GM23338 (cell line): ENCODE data around the gene HYAL1. TPM values are rescaled to one million over a fixed set of nuclear protein-coding genes. Genes with fewer than 3 reads are reported as not detected.

ENCODE experiments used
- ATAC-seq: fragments of 200-7000 bp; cut with Tn5 transposase; 3 replicates; pipeline ENCODE4 v1.9.1; 2020
- DNase-seq: peaks from one replicate; pipeline ENCODE4 v3.0.0-alpha.2; 2015; ENCODE audit warnings: low spot score
- H2AFZ ChIP-seq: fragments of 200-600 bp; sonication (generic); 2 replicates; pipeline ENCODE4 v1.8.0; 2016; ENCODE audit warnings: antibody characterized with exemption, mild to moderate bottlenecking, moderate library complexity
- H3F3A ChIP-seq: fragments of 200-600 bp; sonication (generic); replicated peaks from 2 replicates; pipeline ENCODE4 v1.8.0; 2017; ENCODE audit warnings: antibody characterized with exemption, mixed run types, low read depth
- H3K27ac ChIP-seq: fragments of 200-600 bp; sonication (generic); 2 replicates; pipeline ENCODE4 v1.6.1; 2016; ENCODE audit warnings: low read depth
- H3K27me3 ChIP-seq: fragments of 200-600 bp; sonication (generic); 2 replicates; pipeline ENCODE4 v1.8.0; 2016; ENCODE audit warnings: mild to moderate bottlenecking, mixed run types, moderate library complexity; ENCODE audit not compliant: insufficient read depth
- H3K36me3 ChIP-seq: fragments of 200-600 bp; sonication (generic); 2 replicates; pipeline ENCODE4 v1.8.0; 2016; ENCODE audit warnings: mild to moderate bottlenecking; ENCODE audit not compliant: insufficient read depth
- H3K4me1 ChIP-seq: fragments of 200-600 bp; sonication (generic); 2 replicates; pipeline ENCODE4 v1.8.0; 2016; ENCODE audit warnings: mild to moderate bottlenecking, moderate library complexity; ENCODE audit not compliant: insufficient read depth
- H3K4me2 ChIP-seq: fragments of 200-600 bp; sonication (generic); 2 replicates; pipeline ENCODE4 v1.7.1; 2017; ENCODE audit warnings: mixed run types
- H3K4me3 ChIP-seq: fragments of 200-600 bp; sonication (generic); 2 replicates; pipeline ENCODE4 v1.6.1; 2016; ENCODE audit warnings: mixed run types
- H3K79me2 ChIP-seq: fragments of 200-600 bp; sonication (generic); replicated peaks from 2 replicates; pipeline ENCODE4 v1.8.0; 2017; ENCODE audit warnings: mild to moderate bottlenecking; ENCODE audit not compliant: insufficient read depth
- H3K9me2 ChIP-seq: fragments of 200-600 bp; sonication (generic); 2 replicates; pipeline ENCODE4 v1.8.0; 2017; ENCODE audit not compliant: insufficient read depth
- H4K20me1 ChIP-seq: fragments of 200-600 bp; sonication (generic); replicated peaks from 2 replicates; pipeline ENCODE4 v1.8.0; 2017; ENCODE audit warnings: mild to moderate bottlenecking; ENCODE audit not compliant: insufficient read depth
- H3K27ac Mint-ChIP-seq: 2 replicates; pipeline ENCODE4 v1.8.0; 2020; ENCODE audit warnings: inconsistent platforms, mild to moderate bottlenecking, moderate library complexity, mixed read lengths
- H3K27me3 Mint-ChIP-seq: 3 replicates; pipeline ENCODE4 v1.8.0; 2022; ENCODE audit warnings: low read depth, mild to moderate bottlenecking, moderate library complexity, mixed read lengths, inconsistent platforms; ENCODE audit not compliant: insufficient read depth, poor library complexity
- H3K36me3 Mint-ChIP-seq: 3 replicates; pipeline ENCODE4 v1.8.0; 2021; ENCODE audit warnings: low read depth, mild to moderate bottlenecking, inconsistent platforms, moderate library complexity, mixed read lengths
- H3K4me1 Mint-ChIP-seq: 3 replicates; pipeline ENCODE4 v1.8.0; 2020; ENCODE audit warnings: mild to moderate bottlenecking, inconsistent platforms, mixed read lengths
- H3K4me3 Mint-ChIP-seq: 3 replicates; pipeline ENCODE4 v1.8.0; 2021; ENCODE audit warnings: moderate library complexity, mild to moderate bottlenecking, inconsistent platforms, mixed read lengths
- H3K9me3 Mint-ChIP-seq: 3 replicates; pipeline ENCODE4 v1.8.0; 2020; ENCODE audit warnings: moderate library complexity, mild to moderate bottlenecking, inconsistent platforms, mixed read lengths
- CREB1 ChIP-seq: fragments of 250-450 bp; sonication (Bioruptor Pico); IDR thresholded peaks from 2 replicates; pipeline ENCODE4 v1.5.0; 2020; ENCODE audit warnings: low read depth, mild to moderate bottlenecking, moderate library complexity
- CTCF ChIP-seq, 2 experiments: fragments of 200-600 bp in 1 of 2; sonication (generic) in 1 of 2; conservative IDR thresholded peaks; 2 replicates each; pipeline versions ENCODE4 v1.5.1 to v1.6.1; 2016 to 2017; ENCODE audit warnings: antibody characterized with exemption in 2 of 2, low read depth in 2 of 2, mild to moderate bottlenecking in 2 of 2, moderate library complexity in 1 of 2
- ETS1 ChIP-seq: IDR thresholded peaks from 2 replicates; pipeline ENCODE4 v1.6.1; 2016; ENCODE audit warnings: antibody characterized with exemption
- EZH2 ChIP-seq: fragments of 200-600 bp; sonication (generic); IDR thresholded peaks from one replicate; pipeline ENCODE4 v1.8.0; 2017; ENCODE audit warnings: antibody characterized with exemption, mild to moderate bottlenecking, low read depth; ENCODE audit not compliant: unreplicated experiment
- EZH2phosphoT487 ChIP-seq: fragments of 200-600 bp; sonication (generic); IDR thresholded peaks from one replicate; pipeline ENCODE4 v1.8.1; 2018; ENCODE audit warnings: antibody characterized with exemption; ENCODE audit not compliant: unreplicated experiment
- JUNB ChIP-seq: IDR thresholded peaks from one replicate; pipeline ENCODE4 v1.6.1; 2016; ENCODE audit warnings: antibody characterized with exemption; ENCODE audit not compliant: unreplicated experiment
- NANOG ChIP-seq: IDR thresholded peaks from 2 replicates; pipeline ENCODE4 v1.6.1; 2016; ENCODE audit warnings: antibody characterized with exemption, borderline replicate concordance
- POLR2AphosphoS5 ChIP-seq: IDR thresholded peaks from 2 replicates; pipeline ENCODE4 v1.6.1; 2016; ENCODE audit warnings: antibody characterized with exemption, low read depth
- REST ChIP-seq: IDR thresholded peaks from one replicate; pipeline ENCODE4 v1.6.1; 2018; ENCODE audit warnings: antibody characterized with exemption; ENCODE audit not compliant: unreplicated experiment
- STAT1 ChIP-seq: IDR thresholded peaks from one replicate; pipeline ENCODE4 v1.6.1; 2016; ENCODE audit warnings: antibody characterized with exemption; ENCODE audit not compliant: unreplicated experiment
- ZNF114 ChIP-seq: fragments of 250-450 bp; sonication (Bioruptor Pico); IDR thresholded peaks from 2 replicates; pipeline ENCODE4 v1.5.0; 2020; ENCODE audit warnings: mild to moderate bottlenecking, moderate library complexity
- ZNF331 ChIP-seq: fragments of 250-450 bp; sonication (Bioruptor Pico); IDR thresholded peaks from 2 replicates; pipeline ENCODE4 v1.5.0; 2020; ENCODE audit warnings: low read depth, mild to moderate bottlenecking, moderate library complexity
- ZNF462 ChIP-seq: fragments of 250-450 bp; sonication (Bioruptor Pico); IDR thresholded peaks from 2 replicates; pipeline ENCODE4 v1.5.0; 2020; ENCODE audit warnings: mild to moderate bottlenecking, moderate library complexity
- polyA plus RNA-seq: library from polyadenylated mRNA; unstranded; fragments of >200 nt; fragmentation: Nextera tagmentation; extraction: Ambion mirVana; gene quantifications from 2 replicates; pipeline ENCODE4 v1.2.1, GENCODE V29; 2016
- total RNA-seq: library from RNA; depleted of rRNA; stranded (reverse); fragments of >200 nt; shearing (Covaris generic); gene quantifications from 2 replicates; pipeline ENCODE4 v1.2.3, GENCODE V29; 2014

Gene HYAL1
- total and polyA plus RNA-seq, 2 experiments from 2014 or later, result 2.1 to 5.0 TPM

- Histone ChIP-seq H2AFZ (no peak overlapping the region), H3K4me2 (no peak overlapping the region), H3K27ac (no peak overlapping the region), H3F3A (peaks cover 9% of the 10 kb centered on the region), H3K79me2 (no peaks in the 10 kb centered on the region), H3K4me3 (no peak overlapping the region), H3K4me1 (peaks cover 16% of the 10 kb centered on the region), H3K9me2 (no peaks in the 10 kb centered on the region), H3K27me3 (no peaks in the 10 kb centered on the region), H4K20me1 (no peaks in the 10 kb centered on the region), H3K36me3 (no peaks in the 10 kb centered on the region)
- TF ChIP-seq POLR2AphosphoS5, result no peak
- no peak for TF ChIP-seq CTCF (conservative IDR thresholded peaks at IDR 0.05; ENCODE audit: low read depth in 2 of 2)
- TF ChIP-seq EZH2phosphoT487, result no peak
- no peak for TF ChIP-seq ETS1
- TF ChIP-seq ZNF462, result no peak
- no peak for TF ChIP-seq ZNF331 (CRISPR knock-in tag)
- no peak for TF ChIP-seq NANOG
- no peak for TF ChIP-seq STAT1
- no peak for TF ChIP-seq CREB1
- TF ChIP-seq REST, result no peak
- TF ChIP-seq ZNF114 (CRISPR knock-in tag), result no peak
- TF ChIP-seq JUNB, result no peak
- no peak for TF ChIP-seq EZH2
- ATAC-seq (no peak), DNase-seq (no peak)
- no peak overlapping the region for H3K4me3 Mint-ChIP-seq
- peaks cover 20% of the 10 kb centered on the region for H3K4me1 Mint-ChIP-seq
- no peaks in the 10 kb centered on the region; the same call in 2 of the 3 replicates for H3K9me3 Mint-ChIP-seq
- H3K27ac Mint-ChIP-seq, result no peak overlapping the region
- no peaks in the 10 kb centered on the region for H3K36me3 Mint-ChIP-seq
- H3K27me3 Mint-ChIP-seq, result peaks cover 25% of the 10 kb centered on the region
Observed at GRCh38 chr3:50297384-50297775, 6.0 kb downstream of the HYAL1 start.
